Articular chondrocyte of knee joint (primary cell): ENCODE results near the gene NDUFAB1. TPM values are rescaled to one million over a fixed set of nuclear protein-coding genes. Genes with fewer than 3 reads are reported as not detected.

Experiments
- total RNA-seq: library from RNA; depleted of rRNA; stranded (reverse); fragments of >200 nt; gene quantifications from 2 replicates; pipeline ENCODE4 v1.2.3, GENCODE V29; 2012

Gene NDUFAB1
- total RNA-seq, result 53.8 and 69.8 TPM in 2 replicates

DNA sequence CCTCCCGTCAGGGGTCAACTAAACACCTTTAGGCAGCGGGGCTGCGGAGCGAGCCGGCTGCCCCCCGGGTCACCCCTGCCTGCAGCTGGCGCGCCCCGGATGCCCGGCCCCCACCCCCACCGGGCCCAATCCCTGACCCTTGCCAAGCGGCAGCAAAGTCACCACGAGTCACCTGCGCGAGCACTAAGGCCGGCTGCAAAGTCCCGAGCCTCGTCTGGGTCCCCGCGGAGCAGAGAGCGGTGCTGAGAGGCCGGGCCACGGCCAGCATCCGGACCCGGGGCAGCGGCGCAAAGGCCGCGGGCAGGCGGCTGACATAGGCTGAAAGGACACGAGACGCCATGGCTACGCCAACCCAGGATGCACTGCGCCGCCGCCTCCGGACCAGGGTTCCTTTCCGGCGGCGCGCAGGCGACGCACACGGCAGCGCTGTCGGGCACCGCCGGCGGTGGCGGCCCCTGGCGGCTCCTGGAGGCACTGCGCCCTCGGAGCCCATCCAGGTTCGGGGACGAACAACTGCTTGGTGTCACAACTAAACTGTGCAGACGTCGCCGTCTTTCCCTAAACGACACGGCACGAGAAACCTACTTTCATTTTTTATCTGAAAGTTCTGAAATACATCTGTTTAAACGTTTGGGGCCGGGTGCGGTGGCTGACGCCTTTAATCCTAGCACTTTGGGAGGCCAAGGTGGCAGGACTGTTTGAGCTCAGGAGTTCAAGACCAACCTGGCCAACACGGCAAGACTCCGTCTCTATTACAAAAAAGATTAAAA lies at the start of gene NDUFAB1:
NDUFAB1 (minus strand) TSS at position 366 of the 770 bp plus-strand sequence; CDS start at position 340, 26 bp downstream.

GRCh38 chr16:23640931-23641765 lies 45.0 kb upstream of the NDUFAB1 start, which contains the start of the genes DCTN5 and PALB2:
TSS of gene DCTN5 (plus strand) at chr16:23641466. CDS start at chr16:23641543, 77 bp downstream.
TSS of gene PALB2 (minus strand) at chr16:23641310. CDS start at chr16:23641157, 153 bp downstream.

GRCh38 chr16:23556881-23557778 lies 39.0 kb downstream of the NDUFAB1 start, which contains the start of the genes EARS2 and UBFD1:
TSS of gene EARS2 (minus strand) at chr16:23557350. CDS start at chr16:23557343, 7 bp downstream.
TSS of gene UBFD1 (plus strand) at chr16:23557727. CDS start at chr16:23557743, 16 bp downstream.

Other genes starting within 250 kb of the NDUFAB1 start
- gene COG7, start 143.1 kb downstream of the NDUFAB1 start, total RNA-seq, result 20.0 and 20.8 TPM in 2 replicates
- gene GGA2, start 85.8 kb downstream of the NDUFAB1 start, total RNA-seq, result 45.8 and 50.4 TPM in 2 replicates
- 22.8 and 27.7 TPM in 2 replicates for gene EARS2, start 39.0 kb downstream of the NDUFAB1 start, total RNA-seq
- gene UBFD1, start 38.6 kb downstream of the NDUFAB1 start, total RNA-seq, result 83.9 and 113 TPM in 2 replicates
- gene PALB2, start 45.0 kb upstream of the NDUFAB1 start, total RNA-seq, result 14.1 and 17.0 TPM in 2 replicates
- 55.9 and 69.4 TPM in 2 replicates for gene DCTN5, start 45.1 kb upstream of the NDUFAB1 start, total RNA-seq
- 12.8 and 14.9 TPM in 2 replicates for gene PLK1, start 82.6 kb upstream of the NDUFAB1 start, total RNA-seq
- 0.11 and 0.13 TPM in 2 replicates for gene ERN2, start 116.9 kb upstream of the NDUFAB1 start, total RNA-seq
- not detected in 2 replicates for gene CHP2, start 158.7 kb upstream of the NDUFAB1 start, total RNA-seq
- gene PRKCB, start 239.7 kb upstream of the NDUFAB1 start, total RNA-seq, result 0.11 and 0.52 TPM in 2 replicates